Stimulated activated CD4-positive, alpha-beta T cell treated with anti-CD3 and anti-CD28 coated beads, Interleukin-12 subunit alpha, Interleukin-12 subunit beta, amount 100 ng/mL, for 4 hours (primary cell): Measurements from ENCODE around the gene ZNF683.
A peak's percentile ranks its signal among the peaks of the same experiment; 100 is the strongest.
"Not testable (repeated sequence)": the region's sequence is repeated elsewhere in the genome, so short reads cannot be mapped to it uniquely, and the experiment has no call there.

Experiments
- DNase-seq: peaks from one replicate; pipeline ENCODE4 v3.0.0-alpha.2; 2020

Gene ZNF683

DNA sequence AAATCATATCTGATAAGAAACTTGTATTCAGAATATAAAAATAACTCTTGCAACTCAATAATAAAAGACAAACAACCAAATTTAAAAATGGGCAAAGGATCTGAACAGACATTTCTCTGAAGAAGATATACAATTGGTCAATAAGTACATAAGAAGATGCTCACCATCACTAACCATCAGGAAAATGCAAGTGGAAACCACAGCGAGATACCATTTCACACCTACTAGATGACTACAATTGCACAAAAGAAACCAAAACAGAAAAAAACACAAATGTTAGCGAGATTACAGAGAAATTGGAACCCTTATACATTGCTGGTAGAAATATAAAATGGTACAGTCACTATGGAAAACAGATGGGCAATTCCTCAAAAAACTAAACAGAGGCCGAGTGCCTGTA lies 11.5 kb upstream of the ZNF683 start:
- no peak for DNase-seq

DNA sequence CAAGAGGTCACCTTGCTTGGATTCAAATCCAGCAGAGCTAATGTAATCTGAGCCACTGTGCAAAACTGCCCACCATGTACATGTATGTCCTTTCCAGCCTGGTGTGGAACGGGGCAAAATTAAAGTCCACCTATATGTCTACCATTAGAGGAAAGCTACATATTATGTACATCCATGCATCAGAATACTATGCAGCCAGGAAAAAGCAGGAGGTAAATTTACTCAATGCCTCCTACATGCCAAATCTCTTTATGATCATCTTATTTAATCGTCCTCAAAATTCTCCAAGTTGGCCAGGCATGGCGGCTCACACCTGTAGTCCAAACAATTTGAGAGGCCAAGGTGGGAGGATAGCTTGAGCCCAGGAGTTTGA lies 6.3 kb upstream of the ZNF683 start:
- DNase-seq = no peak

DNA sequence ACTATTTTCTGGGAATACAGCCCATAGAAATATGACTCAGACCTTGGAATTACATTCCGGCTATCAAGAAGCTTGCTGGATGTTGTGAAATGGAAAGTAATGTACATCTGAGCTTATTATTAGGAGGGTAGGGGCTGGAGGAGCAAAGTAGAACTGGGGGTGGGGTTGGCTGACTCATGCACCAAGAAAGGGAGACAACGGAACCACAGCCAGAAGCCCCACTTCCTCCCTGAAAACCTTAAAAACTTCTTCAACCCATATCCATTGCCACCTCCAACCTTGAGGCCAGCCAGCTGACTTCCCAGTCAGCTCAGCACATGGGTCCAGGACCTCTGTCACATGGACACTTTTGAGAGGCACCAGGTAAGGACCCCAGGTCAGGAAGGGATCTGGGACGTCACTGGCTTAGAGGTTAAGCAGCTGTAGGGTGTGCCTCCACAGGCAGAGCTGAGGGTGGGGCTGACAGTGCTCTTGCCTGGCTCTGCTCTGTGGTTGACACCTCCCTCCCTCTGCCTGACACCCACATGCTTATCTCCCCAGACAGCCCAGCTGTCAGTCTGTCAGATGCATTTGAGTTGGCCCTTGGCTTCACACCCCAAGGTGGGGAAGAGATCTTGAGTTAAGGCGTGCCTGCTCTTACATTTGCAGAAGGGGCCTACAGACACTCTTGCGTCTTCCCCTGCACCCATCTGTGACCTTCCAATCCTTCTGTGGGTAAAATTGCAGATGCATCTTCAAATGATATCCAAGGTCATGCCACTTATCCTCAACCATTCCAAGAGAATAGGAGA lies 5.7 kb upstream of the ZNF683 start:
- DNase-seq = peak; percentile 47

DNA sequence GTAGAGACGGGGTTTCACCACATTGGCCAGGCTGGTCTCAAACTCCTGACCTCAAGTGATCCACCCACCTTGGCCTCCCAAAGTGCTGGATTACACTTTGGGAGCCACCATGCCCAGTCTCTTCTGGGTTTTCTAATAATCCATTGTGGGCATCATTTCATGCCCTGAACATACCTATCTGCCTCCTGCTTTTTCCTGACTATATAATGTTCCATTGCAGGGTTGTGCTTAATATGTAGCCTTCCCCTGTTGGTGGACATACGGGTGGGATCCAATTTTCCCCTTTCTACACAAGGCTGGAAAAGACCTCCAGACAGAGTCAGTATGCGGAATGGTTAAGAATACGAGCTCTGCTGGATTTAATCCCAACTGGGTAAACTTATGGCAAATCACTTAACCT lies 3.5 kb upstream of the ZNF683 start:
- no peak for DNase-seq

DNA sequence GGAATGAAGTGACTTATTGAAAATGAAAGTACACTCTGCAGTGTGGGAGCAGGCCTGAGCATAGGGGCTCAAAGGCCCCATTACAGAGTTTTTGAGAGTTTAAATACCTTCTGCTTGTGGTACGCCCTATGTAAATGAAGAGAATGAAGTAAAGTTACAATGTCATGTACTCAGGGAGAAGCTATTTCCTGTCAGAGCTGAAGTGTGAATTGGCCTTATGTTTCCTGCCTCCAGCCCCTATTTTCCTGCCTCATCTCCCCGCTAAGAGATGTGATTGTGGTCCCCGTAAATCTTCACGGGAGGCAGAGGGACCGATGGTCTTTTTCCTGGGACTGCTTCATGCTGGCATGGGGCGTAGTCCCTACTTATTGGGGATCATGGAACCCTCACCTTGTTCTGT lies 2.5 kb upstream of the ZNF683 start:
- DNase-seq = no peak

DNA sequence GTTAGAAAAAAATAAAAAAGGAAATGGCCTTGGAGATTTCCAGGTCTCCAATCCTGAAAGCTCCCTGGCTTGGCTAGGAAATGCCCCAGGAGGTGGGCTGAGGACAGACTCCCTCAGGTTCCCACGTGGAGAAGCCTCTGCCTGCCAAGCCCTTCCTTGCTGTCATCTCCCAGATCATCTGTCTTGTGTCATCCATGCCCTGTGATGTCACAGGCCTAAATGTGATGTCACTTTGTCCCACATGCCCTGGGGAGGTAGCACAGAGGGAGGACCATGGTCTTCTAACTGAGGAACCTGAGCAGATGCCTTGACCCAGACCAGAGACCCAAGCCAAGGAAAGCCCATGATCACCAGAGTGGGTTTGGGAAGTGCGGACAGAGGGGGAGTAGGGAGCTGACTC lies 1.8 kb upstream of the ZNF683 start:
- not testable (repeated sequence) for DNase-seq

DNA sequence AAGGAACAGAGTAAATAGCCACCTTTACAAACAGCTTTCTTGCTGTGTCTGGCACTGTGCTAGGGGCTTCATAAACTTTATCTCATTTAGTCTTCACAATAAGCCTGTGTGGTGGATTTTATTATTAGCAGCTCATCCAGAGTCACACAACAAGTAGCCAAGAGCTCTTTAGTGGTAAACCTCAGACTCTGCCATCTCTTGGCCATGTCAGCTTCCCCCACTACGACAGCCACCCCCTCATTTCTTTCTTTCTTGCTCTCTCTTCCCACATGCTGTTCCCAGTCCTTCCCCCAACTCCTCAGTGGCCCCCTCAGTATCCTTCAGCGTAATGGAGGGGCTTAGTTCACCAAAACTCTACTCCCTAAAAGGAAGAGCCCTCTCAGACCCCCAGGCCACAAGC lies 1.2 kb upstream of the ZNF683 start:
- no peak for DNase-seq

DNA sequence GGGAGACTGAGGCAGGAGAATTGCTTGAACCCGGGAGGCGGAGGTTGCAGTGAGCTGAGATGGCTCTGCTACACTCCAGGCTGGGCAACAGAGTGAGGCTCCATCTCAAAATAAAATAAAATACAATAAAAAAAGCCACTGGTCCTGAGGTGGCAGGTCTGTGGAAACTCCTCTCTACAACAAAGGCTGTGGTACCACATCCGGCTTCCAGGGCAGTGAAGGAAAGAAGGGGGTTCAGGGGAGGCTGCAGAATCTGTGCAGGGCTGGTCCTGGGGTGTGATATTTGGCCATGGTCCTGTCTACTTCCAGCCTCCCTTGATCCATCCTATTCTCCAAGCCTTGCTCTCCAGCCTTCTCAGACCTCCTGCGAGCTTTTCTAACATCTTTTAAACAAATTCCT lies 731 bp upstream of the ZNF683 start:
- DNase-seq = no peak

DNA sequence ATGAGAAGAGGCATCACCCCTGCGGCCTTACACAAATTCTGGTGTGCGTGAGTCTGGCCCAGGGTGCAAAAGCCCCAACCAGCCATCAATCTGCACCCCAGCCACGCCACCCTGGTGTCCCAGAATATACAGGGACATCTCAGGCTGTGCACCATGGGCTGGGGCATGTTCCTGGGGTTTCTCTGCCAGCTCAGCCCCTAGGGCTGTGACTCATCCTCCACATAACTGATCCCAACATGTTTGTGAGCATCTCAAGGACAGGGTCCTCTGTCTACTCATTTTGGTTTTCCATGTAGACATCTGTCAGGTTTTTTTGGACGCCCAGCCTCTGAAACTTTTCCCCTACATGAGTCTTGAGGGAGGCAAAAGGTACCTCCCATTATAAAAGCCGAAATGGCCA lies 511 bp downstream of the ZNF683 start:
- DNase-seq = no peak

DNA sequence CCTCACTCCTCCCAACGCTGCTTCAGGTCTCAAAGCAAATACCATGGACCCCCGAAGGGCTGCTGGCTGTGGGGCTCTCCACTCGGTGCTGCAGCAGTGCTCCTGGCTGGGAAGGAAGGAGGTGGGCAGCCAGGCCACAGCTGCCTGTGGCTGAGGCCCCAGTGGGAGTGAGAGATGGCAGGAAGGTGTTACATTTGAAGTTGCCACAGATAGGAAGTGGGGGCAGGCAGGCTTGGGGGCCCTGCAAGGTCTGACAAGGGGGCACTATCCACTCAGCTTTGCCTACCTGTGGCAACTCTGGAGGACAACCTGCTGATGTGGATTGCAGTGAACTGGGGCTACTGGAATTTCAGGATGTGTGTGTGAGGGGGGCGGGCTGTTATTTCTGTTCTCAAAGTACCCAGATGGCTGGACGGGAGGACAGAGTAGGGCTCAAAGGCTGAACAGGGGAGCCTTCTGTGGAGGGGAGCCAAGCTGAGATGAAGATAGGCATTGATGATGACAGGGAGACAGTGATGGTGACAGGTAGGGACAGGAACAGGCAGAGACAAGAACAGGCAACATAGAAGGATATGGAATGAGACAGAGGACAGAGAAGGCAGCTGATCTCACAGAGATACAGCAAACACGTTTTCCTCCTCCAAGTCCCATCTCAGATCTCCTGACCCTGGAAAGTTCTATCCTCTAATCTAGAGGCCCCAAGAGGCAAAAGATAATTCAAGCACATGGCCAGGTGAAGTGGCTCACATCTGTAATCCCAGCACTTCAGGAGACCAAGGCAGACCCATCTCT lies 1.8 kb downstream of the ZNF683 start:
- DNase-seq = no peak

DNA sequence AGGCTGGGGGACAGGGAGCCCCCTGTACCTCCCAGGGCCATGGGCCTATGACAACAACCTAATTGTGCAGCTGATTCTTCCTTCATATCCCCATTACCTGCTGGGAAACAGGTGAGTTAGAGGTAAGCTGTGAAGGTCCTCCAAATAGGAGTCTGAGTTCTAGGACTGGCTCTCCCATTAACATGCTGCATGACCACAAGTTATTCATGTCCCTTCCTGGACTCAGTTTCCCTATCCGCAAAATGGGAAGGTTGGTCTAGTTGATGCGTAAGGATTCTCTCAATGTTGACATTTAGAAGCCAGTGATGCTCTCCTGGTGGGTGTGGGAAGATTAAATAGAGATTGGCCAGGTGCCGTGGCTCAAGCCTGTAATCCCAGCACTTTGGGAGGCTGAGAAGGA lies 4.1 kb downstream of the ZNF683 start:
- DNase-seq = no peak

DNA sequence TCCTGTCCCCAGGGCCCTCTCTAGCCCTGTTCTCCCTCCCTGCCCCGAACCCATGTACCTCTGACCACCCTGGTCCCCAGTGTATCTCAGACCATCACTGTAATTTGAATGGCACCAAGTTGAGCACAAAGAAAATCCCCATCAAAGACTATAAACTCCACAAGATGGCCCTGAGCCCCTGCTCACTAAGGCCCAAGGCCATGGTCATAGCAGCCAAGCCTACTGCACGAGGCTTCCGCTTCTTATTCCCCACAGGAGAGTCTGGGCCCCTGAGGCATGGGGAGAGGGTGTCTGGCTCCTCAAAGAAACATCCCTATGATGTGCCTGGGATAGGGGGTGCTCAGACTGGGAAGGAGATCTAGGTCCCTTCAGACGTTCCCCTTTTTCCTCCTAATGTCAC lies 4.5 kb downstream of the ZNF683 start:
- no peak for DNase-seq

DNA sequence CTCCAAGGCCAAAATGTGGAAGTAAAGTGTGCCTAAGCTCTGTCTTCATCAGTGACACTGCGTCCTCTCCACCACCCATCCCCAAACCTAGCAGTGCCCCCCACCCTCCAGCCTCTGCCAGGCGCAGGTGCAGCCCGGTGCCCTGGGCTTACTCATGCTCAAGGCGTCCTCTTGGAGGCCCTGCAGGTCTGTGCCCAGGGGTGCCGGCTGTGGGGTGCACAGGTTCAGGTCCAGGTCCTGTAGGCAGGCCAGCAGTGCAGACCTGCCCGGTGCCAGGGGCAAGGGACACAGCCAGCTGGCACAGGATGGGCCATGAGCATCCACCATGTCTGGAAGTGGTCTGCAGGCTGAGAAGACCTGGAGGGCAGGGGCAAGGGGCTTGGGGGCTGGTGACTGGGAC lies 5.1 kb downstream of the ZNF683 start:
- no peak for DNase-seq

DNA sequence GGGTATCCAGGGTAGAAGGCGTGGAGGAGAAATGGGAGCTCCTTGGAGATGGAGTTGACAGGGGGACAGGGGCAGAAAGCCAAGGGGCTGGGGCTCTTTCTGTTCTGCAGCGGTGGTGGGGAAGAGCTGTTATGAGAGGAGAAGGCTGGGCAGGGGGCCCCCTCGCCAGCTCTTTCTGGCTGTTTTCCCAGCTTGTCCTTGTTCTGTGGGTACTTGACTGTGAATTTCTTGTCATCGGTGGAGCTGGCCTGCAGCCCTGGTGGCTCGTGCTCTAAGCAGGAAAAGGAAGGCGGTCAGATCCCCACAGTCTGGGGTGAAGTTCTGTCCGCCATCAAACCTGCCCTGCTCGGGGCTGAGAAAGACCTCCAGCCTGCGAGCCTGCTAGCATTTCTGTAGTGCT lies 7.6 kb downstream of the ZNF683 start:
- no peak for DNase-seq

DNA sequence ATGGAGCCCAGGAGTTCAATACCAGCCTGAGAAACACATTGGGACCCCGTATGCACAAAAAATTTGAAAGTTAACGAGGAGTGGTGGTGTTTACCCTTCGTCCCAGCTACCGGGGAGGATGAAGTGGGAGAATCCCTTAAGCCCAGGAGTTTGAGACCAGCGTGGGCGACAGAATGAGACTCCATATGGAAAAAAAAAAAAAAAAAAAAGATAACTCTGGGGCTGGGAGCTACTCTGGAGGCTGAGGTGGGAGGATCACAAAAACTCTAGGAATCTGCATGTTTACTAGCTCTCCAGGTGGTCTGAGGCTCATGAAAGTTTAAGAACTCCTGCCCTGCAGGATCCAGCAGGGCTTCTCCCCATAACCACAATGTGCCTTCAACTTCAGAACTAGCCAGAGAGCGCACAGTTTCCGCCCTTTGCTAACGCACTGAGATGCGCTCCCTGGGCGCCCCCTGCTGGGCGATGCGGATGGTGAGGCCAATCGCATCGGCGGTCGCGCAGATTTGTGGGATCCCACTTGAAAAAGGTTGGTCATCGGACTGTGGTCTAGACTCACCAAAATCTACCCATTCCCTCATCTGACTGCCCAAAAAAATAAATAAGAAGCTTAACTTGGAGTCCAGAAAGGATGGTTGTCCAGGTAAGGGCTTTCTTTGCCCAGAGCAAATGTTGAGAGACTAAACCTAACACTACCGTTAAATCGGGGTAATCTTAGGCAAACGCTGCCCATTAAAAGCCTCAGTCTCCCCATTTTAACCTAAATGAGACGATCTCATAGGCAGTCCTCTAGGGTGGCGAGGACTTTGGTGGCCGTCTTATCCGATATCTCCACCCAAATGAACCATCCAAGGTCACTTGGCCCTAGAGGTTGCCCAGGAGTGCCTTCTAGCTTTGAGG lies 8.8 kb downstream of the ZNF683 start:
- peak; percentile 84 for DNase-seq

DNA sequence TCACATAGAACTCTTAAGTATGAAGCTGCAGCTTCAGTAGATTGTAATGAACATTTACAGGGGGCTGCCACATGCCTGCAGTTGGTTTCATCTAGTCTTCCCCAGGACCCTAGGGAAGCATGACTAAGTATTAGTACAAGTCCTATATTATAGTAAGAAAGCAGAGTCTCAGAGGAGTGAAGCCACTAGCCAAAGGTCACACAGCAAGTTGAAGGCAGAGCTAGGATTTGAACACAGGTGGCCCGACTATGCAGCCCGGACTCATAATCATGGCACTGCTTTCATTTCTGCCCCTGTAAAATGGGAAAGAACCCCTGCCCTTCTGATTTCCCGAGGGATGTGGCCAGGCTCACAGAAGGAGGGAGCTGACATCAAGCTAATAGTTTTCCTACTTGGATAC lies 10.2 kb downstream of the ZNF683 start:
- DNase-seq = no peak

DNA sequence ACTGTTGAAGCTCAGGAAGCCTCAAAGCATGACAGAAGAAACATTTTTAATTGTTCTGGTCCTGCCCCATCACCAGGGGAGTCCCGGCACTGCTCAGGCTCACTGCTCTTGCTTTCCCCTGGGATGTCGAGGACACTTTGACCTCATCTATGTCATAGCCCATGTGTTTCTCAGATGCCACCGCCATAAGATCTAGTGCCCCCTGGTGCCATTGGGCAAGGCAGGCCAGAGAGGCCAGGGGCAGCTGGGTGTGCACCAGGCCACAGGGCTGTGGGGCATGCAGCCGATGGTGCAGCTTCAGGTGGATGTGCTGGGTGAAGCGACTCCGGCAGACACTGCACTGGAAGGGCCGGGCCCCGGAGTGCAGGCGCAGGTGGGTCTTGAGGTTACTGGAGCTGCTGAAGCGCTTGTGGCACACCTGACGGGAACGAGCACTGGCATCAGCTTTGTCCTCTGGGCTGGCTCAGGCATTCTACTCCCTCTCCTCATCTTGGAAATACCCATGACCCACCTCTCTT lies 10.9 kb downstream of the ZNF683 start:
- no peak for DNase-seq

DNA sequence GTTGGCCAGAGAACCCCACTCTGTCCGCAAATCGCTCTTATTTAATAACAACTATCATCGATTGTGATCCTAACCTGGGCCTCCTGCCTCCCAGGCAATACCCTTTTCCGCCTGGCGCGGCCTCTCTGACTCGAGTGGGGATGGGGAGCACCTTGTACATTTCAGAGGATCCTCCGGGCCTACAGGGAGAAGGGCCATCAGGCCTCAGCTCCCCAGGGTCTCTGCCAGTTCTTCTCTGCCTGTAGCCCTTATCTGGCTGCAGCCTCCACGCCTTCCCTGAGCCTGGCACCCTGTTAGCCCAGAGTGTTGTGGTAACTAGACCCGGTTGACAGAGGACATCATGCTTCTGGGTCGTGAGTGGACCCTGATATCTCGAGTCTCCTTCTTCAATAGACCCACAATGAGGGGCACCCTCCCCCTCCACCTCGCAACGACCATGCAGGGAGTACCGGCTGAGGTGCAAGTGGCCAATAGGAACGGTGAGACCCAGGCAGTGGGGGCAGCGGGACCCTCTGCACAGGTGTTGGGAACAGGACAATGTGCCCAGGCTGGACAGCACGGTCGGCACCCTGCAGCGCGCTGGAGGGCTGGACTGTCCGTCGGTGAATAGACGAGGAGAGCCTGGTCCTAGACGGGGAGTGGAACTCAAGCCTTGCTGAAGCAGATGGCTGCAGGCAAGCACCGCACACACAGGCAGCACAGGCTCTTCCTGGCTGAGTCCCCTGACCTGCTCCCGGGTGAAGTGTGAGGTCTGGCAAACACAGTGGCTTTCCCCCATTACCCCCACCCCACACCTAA lies 11.5 kb downstream of the ZNF683 start:
- no peak for DNase-seq

DNA sequence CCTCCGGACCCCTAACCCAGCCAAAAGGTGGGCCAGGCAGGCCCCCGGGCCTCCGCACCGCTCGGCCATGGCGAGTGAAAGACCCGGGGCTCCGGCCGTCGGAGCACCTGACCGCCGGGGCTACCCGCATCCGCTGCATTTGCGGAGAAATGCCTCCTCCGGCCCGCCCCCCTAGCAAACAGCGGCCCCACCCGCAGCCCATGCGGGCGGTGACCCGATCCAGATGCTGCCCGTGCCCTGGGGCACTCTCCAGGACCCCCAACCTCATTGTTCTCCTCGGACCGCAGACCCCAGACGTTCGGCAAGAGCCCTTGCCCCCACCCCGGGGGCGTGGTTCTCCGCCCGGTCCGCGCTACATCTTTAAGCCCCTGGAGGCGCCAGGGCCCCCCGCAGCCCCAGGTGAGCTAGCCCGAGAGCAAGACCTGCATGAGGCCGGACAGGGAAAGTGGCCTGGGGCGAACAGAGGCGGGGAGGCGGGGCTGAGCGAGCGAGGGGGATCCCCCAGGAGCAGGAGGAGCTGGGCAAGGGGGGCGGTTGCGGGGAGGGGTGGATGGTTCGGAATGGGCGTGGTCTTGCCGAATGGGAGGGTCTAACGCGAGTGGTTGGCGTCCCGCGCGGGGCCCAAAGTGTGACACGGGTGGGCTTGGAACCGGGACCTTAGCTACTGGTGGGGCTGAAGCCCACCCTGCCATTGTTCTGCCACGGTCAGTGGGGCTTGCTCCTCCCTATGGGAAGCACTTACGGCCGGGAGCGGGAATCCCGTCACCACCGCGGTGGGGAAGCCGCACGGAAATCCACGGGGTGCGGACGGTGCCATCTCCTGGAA lies 12.4 kb downstream of the ZNF683 start:
- DNase-seq = peak; percentile 49

DNA sequence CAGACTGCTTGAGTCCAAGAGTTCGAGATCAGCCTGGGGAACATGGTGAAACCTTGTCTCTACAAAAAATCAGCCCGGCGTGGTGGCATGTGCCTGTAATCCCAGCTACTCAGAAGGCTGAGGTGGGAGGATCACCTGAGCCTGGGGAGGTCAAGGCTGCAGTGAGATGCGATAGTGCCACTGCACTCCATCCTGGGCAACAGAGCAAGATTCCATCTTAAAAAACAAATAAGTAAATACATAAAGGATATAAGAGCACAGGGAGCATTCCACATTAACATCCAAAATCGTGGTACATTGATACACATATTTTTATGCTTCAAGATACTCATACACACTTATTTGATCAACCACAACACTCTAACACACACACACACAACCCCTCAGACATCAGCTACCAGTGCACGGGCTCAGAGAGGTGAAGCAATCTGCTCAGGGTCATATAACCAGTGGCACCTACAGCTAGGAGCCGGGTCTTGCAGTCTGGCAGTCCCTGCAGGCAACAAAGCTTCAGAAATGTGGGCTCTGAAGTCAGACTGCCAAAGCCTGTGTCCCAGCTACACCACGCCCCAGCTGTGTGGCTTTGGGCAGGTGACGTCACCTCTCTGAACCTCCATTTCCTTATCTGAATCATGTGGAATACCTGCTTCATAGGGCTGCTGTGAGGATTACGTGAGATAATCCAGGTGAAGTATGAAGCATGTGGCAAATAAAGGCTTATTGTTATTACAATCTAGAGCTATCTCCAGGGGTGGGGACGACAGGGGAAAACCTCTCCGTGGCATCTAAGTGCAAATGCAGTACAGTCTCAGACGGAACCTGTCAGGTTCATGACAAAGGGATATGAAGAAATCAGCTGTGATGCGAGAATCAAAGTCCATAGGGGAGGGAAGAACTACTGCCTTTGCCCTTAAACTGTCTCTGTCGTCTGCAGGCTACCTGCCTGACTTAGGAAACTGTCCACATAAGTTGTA lies 13.9 kb downstream of the ZNF683 start:
- peak; percentile 31 for DNase-seq
